ENCODE measurements around the gene MAD2L2.

The MAD2L2 gene

GRCh38 chr1:11681071-11681771 is at the start of gene MAD2L2:
Gene MAD2L2 (minus strand): TSS chr1:11681148. CDS start chr1:11680601, 547 bp downstream.
- DNase-seq, result peak; percentile 83

- no peak for DNase-seq
Observed at GRCh38 chr1:11730429-11730891, 49.5 kb upstream of the MAD2L2 start.

DNA sequence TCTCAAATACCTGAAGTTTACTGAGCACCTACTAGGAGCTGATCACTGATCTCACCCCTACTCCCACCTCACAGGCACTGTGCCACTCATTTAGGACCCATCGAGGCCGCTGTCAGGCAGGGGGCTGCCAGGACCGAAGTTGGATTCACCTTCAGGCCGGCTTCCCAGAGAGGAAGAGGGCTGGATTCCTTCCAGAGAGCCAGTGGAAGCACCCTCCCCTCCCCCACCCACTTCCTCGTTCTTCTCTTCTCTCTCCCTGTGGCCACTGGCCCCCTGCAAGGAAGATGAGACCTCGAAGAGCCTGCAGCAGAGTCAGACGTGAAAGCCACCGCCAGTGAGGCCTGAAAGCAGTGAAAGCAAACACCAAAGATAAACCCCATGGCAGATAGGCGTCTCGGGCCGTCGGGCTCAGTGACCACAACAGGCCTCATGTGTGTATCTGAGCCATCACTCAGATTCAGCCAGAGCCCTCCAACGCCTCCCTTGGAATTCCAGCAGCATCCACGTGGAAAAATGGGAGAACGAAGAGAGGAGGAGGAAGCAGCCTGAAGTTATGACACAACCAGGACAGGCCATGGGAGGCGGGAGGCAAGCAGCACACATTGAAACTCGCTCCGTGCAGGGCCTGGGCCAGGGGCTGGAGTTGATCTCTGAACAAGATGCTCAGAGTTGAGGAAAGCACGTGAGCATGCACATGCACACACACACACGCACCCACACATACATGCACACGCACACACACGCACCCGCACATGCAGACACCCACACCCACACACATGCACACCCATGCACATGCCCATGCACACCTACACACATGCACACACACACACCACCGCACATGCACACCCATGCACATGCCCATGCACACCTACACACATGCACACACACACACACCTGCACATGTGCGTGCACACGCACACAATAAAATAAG is 48.8 kb upstream of the MAD2L2 start:
- DNase-seq, result no peak

- no peak for DNase-seq
Observed at GRCh38 chr1:11729155-11729497, 48.2 kb upstream of the MAD2L2 start.

DNA sequence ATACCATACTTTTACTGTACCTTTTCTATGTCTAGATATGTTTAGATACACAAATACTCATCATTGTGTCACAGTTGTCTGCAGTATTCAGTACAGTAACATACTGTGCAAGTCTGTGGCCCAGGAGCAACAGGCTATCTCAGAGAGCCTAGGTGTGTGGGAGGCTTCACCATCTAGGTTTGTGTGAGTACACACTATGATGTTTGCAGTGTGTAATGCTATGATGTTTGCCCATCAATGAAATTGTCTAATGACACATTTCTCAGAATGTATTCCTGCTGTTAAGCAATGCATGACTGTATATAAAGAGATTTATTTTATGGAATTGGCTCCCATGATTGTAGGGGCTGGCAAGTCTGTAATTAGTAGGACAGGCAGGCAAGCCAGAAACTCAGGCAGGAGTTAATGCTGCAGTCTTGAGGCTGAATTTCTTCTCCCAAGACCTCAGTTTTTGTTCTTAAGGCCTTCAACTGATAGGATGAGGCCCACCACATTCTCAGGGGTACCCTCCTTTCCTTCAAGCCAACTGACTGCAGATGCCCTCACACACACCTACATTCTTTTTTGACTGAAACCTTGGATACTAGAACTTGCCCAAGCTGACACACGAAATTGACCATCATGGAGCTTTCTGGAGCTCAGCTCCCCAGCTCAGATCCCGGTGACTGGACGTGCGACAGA is 47.3 kb upstream of the MAD2L2 start:
- no peak for DNase-seq

- DNase-seq, result no peak
Observed at GRCh38 chr1:11727119-11727518, 46.2 kb upstream of the MAD2L2 start.

- DNase-seq, result no peak
Observed at GRCh38 chr1:11725616-11726015, 44.7 kb upstream of the MAD2L2 start.

DNA sequence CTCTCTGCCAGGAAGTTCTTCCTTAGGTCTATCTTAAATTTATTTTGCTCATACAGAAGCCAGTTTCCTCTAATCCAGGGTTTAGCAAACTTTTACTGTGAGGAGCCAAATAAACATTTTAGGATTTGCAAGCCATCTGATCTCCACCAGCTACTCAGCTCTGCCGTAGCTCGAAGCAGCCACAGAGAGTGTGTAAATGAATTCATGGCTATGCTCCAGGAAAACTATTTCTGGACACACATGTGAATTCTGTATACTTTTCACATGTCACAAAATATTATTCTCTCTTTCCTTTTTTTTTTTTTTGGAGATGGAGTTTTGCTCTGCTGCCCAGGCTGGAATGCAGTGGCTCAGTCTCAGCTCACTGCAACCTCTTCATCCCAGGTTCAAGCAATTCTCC is 41.6 kb upstream of the MAD2L2 start:
- no peak for DNase-seq

GRCh38 chr1:11721311-11721710 is 40.4 kb upstream of the MAD2L2 start:
- no peak for DNase-seq

- no peak for DNase-seq
Observed at GRCh38 chr1:11720525-11720924, 39.6 kb upstream of the MAD2L2 start.

DNA sequence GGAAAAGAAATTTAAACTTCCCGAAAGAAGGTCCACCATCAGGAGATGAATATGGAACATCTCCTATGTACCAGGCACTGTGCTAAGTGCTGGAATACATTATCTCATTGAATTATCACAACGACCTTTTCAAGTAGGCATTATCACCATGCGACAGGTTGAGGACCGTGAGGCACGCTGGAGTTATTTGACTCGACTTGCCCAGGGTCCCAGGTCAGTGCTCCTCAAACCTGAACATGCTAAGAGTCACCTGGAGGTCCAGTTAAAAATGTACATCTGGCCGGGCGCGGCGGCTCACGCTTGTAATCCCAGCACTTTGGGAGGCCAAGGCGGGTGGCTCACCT is 39.1 kb upstream of the MAD2L2 start:
- DNase-seq, result no peak

DNA sequence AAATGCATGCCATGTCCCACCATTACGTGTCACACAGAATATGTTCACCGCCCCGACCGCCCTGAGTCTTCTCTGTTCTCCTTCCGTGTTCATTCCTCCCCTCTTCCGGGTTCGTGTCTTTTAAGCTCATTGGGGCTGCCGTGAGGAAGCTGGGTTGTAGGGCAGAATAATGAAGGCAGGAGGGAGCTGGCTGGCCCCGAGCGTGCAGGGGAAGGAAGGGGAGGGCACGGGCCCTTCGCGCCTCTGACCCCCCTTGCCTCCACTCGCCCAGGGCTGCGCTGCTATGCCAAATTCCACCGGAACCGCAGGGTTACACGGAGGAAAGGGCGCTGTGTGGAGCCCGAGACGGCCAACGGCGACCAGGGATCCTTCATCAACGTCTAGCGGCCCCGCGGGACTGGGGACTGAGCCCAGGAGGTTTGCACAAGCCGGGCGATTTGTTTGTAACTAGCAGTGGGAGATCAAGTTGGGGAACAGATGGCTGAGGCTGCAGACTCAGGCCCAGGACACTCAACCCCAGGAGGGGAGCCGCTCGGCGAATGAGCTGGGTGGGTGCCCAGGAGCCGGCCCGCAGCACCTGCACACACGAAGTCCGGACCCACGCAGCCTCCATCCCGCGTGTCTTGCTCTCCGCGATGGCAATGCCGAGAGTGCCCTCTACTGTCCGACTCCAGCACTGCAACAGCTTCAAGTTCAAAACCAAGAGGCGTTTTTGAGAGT is 38.5 kb upstream of the MAD2L2 start:
- DNase-seq, result peak; percentile 54

DNA sequence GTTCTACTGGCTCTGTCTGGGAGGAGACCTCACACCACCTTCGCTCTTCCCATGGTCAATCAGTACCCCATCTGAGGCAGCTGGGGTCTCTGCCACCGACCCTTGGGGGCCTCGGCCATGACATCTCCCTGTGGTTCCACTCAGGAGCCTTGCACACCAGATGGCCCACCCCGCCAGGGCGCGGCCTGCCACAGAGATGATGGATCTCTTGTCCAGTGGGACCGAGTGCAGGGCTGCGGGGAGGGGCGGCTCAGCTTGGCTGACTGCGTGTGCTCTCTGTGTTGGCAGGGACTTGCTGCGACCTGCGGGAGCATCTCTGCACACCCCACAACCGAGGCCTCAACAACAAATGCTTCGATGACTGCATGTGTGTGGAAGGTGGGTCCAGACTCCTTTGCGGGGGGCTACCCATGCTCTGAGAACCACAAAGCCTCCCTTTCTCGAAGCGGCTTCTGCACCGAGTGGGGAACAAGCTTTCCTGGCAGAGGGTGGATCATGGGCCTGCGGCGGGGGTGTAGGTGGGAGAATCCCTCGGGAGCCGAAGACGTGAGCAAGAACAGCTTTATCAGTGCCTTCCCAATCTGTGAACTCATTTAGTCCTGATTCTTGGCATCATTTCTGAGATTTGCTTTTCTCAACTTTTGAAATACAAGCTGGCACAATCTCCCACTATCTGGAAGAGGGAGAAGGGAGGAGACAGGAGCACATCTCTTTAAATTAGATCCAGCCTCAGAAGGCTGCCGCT is 34.1 kb upstream of the MAD2L2 start:
- no peak for DNase-seq

DNA sequence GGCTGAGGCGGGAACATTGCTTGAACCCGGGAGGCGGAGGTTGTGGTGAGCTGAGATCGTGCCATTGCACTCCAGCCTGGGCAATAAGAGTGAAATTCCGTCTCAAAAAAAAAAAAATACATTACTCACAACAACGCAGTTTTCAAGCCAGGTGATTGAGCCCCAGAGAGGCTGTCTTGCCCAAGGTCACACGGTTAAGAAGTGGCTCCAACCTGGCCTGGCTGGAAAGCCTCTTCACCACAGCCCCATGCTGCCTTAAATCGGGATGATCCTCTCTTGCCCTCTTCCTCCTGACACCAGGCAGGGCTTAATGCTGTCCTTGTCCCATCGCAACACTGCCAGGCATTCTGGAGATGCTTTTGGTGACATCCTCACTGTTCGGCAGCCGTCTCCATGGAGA is 32.1 kb upstream of the MAD2L2 start:
- DNase-seq, result no peak

DNA sequence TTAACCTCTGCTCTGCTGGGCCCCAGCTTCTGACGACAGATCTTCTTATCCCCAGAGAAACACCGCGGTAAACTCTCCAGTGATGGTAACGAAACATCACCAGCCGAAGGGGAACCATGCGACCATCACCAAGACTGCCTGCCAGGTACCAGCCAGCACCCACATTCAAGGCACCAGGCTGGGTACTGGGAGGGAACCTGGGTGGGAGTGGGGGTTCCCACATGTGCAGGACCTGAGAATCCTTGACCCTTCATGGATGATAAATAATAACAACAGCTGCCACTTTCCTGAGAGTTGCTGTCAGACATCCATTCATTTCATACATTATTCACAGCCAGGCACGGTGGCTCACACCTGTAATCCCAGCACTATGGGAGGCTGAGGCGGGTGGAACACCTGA is 31.3 kb upstream of the MAD2L2 start:
- DNase-seq, result no peak

- DNase-seq, result no peak
Observed at GRCh38 chr1:11711490-11711889, 30.5 kb upstream of the MAD2L2 start.

DNA sequence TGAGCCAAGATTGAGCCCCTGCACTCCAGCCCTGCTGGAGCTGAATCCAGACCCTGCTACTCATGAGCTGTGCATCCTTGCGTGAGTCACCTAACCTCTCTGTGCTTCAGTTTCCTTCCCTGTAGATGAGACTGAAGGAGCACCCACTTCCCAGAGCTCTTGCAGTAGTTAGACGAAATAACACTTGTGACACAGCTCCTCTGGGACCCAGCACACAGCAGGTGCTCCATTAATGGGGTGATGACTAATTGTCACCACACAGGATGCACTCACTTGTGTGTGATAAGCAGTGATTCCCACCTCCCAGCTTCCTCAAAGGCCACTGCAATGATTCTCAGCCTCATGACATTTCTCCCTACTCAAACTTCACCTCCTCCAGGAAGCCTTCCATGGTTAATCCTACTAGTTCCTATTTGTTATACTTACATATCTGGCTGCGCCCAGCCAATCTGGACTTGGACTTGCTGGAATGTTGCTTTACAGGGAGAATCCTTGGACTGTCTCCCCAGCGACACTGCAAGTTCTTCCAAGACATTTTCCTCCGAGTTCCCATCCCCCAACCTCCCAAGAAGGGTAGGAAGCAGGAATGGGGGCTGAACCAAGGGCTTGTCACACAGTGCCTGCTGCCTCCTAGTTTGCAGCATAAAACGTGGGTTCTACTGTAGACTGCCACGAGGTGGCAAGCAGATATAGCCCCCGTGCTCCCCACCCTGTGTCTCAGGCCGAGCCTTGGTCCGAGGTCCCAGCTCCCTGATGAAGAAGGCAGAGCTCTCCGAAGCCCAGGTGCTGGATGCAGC is 27.8 kb upstream of the MAD2L2 start:
- DNase-seq, result no peak

DNA sequence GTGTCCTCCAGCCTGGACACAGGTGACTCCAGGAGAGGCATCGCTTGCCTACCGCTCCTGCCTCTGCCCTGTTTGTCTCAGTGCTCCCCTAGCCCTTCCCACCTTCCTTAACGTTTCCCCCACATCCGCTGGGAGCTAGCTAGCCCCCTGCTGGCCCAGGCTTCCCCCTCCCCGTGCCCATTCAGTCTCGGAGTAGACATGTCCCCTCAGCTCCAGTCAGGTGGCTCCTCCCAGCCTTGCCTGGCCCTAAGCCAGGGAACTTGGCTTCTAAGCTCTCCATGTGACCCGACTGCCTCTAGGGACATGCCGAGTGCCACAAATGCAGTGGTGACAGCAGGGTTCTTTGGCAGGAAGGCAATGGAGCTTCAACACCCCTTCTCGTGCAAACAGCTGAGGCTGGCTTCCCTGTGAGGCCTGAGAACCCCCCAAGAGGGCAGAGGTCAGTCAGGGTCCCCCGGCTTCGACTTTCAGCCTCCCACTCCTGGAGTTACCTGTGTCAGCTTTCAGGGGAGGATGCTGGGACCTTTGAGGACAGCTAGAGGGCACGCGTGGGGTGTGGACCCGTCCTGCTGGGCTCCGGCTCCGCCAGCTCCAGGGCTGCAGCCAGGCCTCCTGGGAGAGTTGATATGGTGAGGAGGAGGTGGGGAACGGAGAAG is 26.8 kb upstream of the MAD2L2 start:
- peak; percentile 92 for DNase-seq

- DNase-seq, result no peak
Observed at GRCh38 chr1:11706292-11706691, 25.3 kb upstream of the MAD2L2 start.

DNA sequence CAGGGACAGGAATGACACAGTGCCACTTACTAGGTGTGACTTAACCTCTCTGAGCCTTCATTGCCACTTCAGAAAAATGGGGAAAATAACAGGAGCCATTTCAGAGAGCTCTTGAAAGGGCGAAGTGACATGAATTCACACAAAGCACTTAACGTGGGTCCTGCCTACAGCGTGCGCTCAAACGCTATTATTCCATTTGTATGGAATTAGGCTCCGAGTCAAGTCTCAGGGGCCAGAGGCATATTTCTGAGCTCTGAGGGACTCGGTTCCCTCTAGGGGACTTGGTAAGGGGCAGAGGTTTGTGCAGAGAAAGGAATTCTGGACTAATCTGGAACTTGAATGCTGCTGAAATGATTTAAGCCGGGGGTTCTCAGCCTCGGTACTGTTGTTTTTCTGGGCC is 24.6 kb upstream of the MAD2L2 start:
- no peak for DNase-seq
